GM21390 (cell line): Measurements from ENCODE around the gene ST8SIA5.
A peak's percentile ranks its signal among the peaks of the same experiment; 100 is the strongest.

ENCODE experiments used
- ATAC-seq: cut with Tn5 transposase; IDR thresholded peaks from one replicate; pipeline ENCODE4 v1.9.1; 2021; ENCODE audit not compliant: unreplicated experiment

ST8SIA5 gene

GRCh38 chr18:46712406-46712805, 44.4 kb downstream of the ST8SIA5 start:
- ATAC-seq = no peak

GRCh38 chr18:46711444-46711863, 45.4 kb downstream of the ST8SIA5 start:
- ATAC-seq = peak; percentile 60

GRCh38 chr18:46706968-46707367, 49.9 kb downstream of the ST8SIA5 start:
- no peak for ATAC-seq

- no peak for ATAC-seq
Measured at GRCh38 chr18:46705521-46705920, 51.3 kb downstream of the ST8SIA5 start.

GRCh38 chr18:46704816-46705215, 52.0 kb downstream of the ST8SIA5 start:
- ATAC-seq = no peak

- no peak for ATAC-seq
Measured at GRCh38 chr18:46704189-46704588, 52.7 kb downstream of the ST8SIA5 start.

- no peak for ATAC-seq
Measured at GRCh38 chr18:46702471-46702870, 54.4 kb downstream of the ST8SIA5 start.

- no peak for ATAC-seq
Measured at GRCh38 chr18:46700066-46700824, 56.6 kb downstream of the ST8SIA5 start.

- no peak for ATAC-seq
Measured at GRCh38 chr18:46696702-46697101, 60.2 kb downstream of the ST8SIA5 start.

- no peak for ATAC-seq
Measured at GRCh38 chr18:46696268-46696667, 60.6 kb downstream of the ST8SIA5 start.

- ATAC-seq = no peak
Measured at GRCh38 chr18:46693996-46694395, 62.9 kb downstream of the ST8SIA5 start.

GRCh38 chr18:46688853-46689525, 67.9 kb downstream of the ST8SIA5 start:
- ATAC-seq = no peak

- ATAC-seq = no peak
Measured at GRCh38 chr18:46686186-46686585, 70.7 kb downstream of the ST8SIA5 start.

GRCh38 chr18:46683252-46683651, 73.6 kb downstream of the ST8SIA5 start:
- no peak for ATAC-seq

GRCh38 chr18:46680784-46681695, 75.8 kb downstream of the ST8SIA5 start:
- ATAC-seq = no peak

- ATAC-seq = no peak
Measured at GRCh38 chr18:46679846-46680598, 76.8 kb downstream of the ST8SIA5 start.

- ATAC-seq = no peak
Measured at GRCh38 chr18:46678785-46679399, 78.0 kb downstream of the ST8SIA5 start.

- no peak for ATAC-seq
Measured at GRCh38 chr18:46678041-46678440, 78.8 kb downstream of the ST8SIA5 start.

GRCh38 chr18:46677611-46678010, 79.2 kb downstream of the ST8SIA5 start:
- no peak for ATAC-seq

- no peak for ATAC-seq
Measured at GRCh38 chr18:46676182-46676835, 80.5 kb downstream of the ST8SIA5 start.
